ENCODE data around the gene KDELR3.

The KDELR3 gene

DNA sequence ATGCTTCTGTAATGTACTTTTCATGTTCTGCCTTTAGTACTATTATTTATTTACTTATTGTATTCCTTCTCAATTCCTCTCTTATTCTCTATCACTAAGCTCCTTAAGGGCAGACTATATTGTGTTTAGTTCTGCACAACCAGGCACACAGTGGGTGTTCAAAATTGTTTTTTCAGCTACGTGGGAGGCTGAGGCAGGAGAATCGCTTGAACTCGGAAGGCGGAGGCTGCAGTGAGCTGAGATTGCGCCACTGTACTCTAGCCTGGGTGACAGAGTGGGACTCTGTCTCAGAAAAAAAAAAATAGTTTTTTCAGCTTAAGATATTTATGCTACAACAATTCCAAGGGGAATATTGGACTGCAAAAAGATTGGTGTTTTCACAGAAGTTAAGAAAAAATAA lies 55.6 kb downstream of the KDELR3 start:
- no peak for DNase-seq (ENCODE audit: extremely low read depth, insufficient read length)

DNA sequence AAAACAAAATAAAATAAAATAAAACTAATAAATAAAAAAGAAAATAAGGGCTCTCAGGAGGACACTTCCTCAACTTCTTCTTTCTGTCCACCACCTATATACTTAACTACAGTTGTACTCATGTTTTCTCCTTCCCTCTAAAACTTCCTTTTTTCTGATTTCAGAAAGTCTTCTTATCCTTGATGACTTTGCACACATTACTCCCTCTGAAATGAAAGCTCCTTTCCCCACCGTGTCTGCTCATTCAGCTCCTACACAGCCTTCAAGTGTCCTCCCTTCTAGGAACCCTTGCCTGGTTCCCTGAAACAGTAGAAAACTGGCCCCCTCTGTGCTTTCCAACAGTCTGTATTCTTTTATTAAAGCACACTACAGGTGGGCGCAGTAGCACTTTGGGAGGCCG lies 56.5 kb downstream of the KDELR3 start:
- H3K4me3 ChIP-seq (replicated peaks; ENCODE audit: low read depth, low read length): no peak overlapping the region
- TF ChIP-seq, protein P1, sequence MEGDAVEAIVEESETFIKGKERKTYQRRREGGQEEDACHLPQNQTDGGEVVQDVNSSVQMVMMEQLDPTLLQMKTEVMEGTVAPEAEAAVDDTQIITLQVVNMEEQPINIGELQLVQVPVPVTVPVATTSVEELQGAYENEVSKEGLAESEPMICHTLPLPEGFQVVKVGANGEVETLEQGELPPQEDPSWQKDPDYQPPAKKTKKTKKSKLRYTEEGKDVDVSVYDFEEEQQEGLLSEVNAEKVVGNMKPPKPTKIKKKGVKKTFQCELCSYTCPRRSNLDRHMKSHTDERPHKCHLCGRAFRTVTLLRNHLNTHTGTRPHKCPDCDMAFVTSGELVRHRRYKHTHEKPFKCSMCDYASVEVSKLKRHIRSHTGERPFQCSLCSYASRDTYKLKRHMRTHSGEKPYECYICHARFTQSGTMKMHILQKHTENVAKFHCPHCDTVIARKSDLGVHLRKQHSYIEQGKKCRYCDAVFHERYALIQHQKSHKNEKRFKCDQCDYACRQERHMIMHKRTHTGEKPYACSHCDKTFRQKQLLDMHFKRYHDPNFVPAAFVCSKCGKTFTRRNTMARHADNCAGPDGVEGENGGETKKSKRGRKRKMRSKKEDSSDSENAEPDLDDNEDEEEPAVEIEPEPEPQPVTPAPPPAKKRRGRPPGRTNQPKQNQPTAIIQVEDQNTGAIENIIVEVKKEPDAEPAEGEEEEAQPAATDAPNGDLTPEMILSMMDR (IDR thresholded peaks at IDR 0.05; ENCODE audit: insufficient read depth, low read length, poor library complexity, severe bottlenecking): no peak
- H3K27me3 ChIP-seq (replicated peaks; ENCODE audit: control insufficient read depth, insufficient read depth, low read length): no peaks in the 10 kb centered on the region
- no peak for DNase-seq (ENCODE audit: extremely low read depth, insufficient read length)
- H3K36me3 ChIP-seq (ENCODE audit: control insufficient read depth, insufficient read depth, low read length): no peaks in the 10 kb centered on the region

More for the DNA sequence above, 55.6 kb downstream of the KDELR3 start:
- H3K4me3 ChIP-seq (replicated peaks; ENCODE audit: low read depth, low read length): no peak overlapping the region
- TF ChIP-seq, protein P1 (IDR thresholded peaks at IDR 0.05; ENCODE audit: insufficient read depth, low read length, poor library complexity, severe bottlenecking): no peak
- H3K27me3 ChIP-seq (replicated peaks; ENCODE audit: control insufficient read depth, insufficient read depth, low read length): no peaks in the 10 kb centered on the region
- no peaks in the 10 kb centered on the region for H3K36me3 ChIP-seq (ENCODE audit: control insufficient read depth, insufficient read depth, low read length)

DNA sequence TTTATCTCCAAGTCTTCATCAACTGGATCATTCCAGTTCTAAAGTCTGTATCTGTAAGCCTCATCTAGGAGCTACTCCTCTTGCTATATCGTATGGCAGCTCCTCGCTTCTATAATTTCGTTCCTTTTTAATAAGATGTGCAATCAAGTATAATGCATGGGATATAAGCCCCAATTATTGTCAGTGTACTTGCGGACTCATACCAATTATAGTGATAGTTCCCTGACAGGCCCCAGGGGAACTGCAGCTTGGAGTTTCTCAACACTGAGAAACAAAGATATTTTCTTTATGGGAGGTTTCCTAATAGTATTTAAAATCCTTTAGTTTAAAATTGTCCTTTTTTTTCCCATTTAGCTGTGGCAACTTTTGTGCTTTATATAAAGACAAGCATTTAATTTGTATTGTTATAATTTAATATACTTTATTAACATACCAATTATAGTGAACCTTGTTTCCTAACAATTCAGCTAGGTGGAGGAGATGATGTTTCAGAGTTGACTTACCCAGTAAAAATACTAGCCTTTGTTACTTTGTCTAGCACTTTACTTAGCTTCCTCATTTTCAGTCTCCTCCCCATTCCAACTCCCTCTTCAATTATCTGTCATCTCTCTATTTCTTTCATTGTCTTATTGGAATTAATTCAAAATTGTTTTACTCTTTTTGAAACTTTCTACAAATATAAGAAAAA lies 63.5 kb downstream of the KDELR3 start:
- TF ChIP-seq, protein P1 (IDR thresholded peaks at IDR 0.05; ENCODE audit: insufficient read depth, low read length, poor library complexity, severe bottlenecking): no peak
- no peaks in the 10 kb centered on the region for H3K36me3 ChIP-seq (ENCODE audit: control insufficient read depth, insufficient read depth, low read length)
- H3K4me3 ChIP-seq (replicated peaks; ENCODE audit: low read depth, low read length): no peak overlapping the region
- no peak for DNase-seq (ENCODE audit: extremely low read depth, insufficient read length)
- no peaks in the 10 kb centered on the region for H3K27me3 ChIP-seq (replicated peaks; ENCODE audit: control insufficient read depth, insufficient read depth, low read length)
